CD4-positive, alpha-beta T cell (primary cell): Measurements from ENCODE around the gene PPP1R1B. TPM values are rescaled to one million over a fixed set of nuclear protein-coding genes. Genes with fewer than 3 reads are reported as not detected.
A peak's percentile ranks its signal among the peaks of the same experiment; 100 is the strongest.

ENCODE experiments used
- ATAC-seq: fragments of 200-7000 bp; cut with Tn5 transposase; one replicate; pipeline ENCODE4 v1.10.0; 2022; ENCODE audit warnings: mild to moderate bottlenecking; ENCODE audit not compliant: poor library complexity
- CTCF ChIA-PET: fragments of 350-600 bp; sonication (Branson Sonifier 250); formaldehyde crosslinking; loops from one replicate; lab custom pipeline; 2021; ENCODE audit warnings: antibody characterized with exemption, inconsistent platforms; lab: Charles Lee
- POLR2A ChIA-PET: fragments of 350-600 bp; sonication (Branson Sonifier 250); formaldehyde crosslinking; loops from one replicate; lab custom pipeline; 2021; ENCODE audit warnings: antibody characterized with exemption, inconsistent platforms; lab: Charles Lee
- DNase-seq, 14 experiments: peaks; one replicate each; pipeline ENCODE4 v3.0.0-alpha.2; 2013 to 2020; ENCODE audit warnings: mixed read lengths in 2 of 14
- H3K27ac ChIP-seq, 2 donors: one replicate each; pipeline versions ENCODE4 v1.5.1 to v1.7.0; 2013; ENCODE audit warnings: low read length in 2 of 2, low read depth in 1 of 2, mild to moderate bottlenecking in 1 of 2
- H3K27me3 ChIP-seq, 2 experiments: 1 replicate in 1 of 2; 2 replicates in 1 of 2; pipeline versions ENCODE4 v1.6.1 to v1.7.0; 2013; ENCODE audit warnings: low read length in 2 of 2, control low read depth in 1 of 2, mild to moderate bottlenecking in 1 of 2, moderate library complexity in 1 of 2; ENCODE audit not compliant: insufficient read depth in 2 of 2, control insufficient read depth in 1 of 2
- H3K36me3 ChIP-seq: one replicate; pipeline ENCODE4 v1.6.1; 2013; ENCODE audit warnings: low read length, control low read depth; ENCODE audit not compliant: insufficient read depth
- H3K4me1 ChIP-seq: one replicate; pipeline ENCODE4 v1.6.1; 2013; ENCODE audit warnings: low read length, control low read depth; ENCODE audit not compliant: insufficient read depth
- H3K4me3 ChIP-seq: one replicate; pipeline ENCODE4 v1.5.1; 2013; ENCODE audit warnings: mild to moderate bottlenecking, low read length, moderate library complexity
- H3K9me3 ChIP-seq, 2 experiments: 1 replicate in 1 of 2; 2 replicates in 1 of 2; pipeline versions ENCODE4 v1.6.1 to v1.7.0; 2013; ENCODE audit warnings: low read length in 2 of 2, mild to moderate bottlenecking in 2 of 2, control low read depth in 1 of 2, moderate library complexity in 1 of 2; ENCODE audit not compliant: control insufficient read depth in 1 of 2, insufficient read depth in 1 of 2
- H3K27ac Mint-ChIP-seq: one replicate; pipeline ENCODE4 v1.8.0; 2020; ENCODE audit warnings: mixed read lengths
- H3K27me3 Mint-ChIP-seq: one replicate; pipeline ENCODE4 v1.8.0; 2021; ENCODE audit warnings: mixed read lengths
- H3K36me3 Mint-ChIP-seq: one replicate; pipeline ENCODE4 v1.8.0; 2021; ENCODE audit warnings: low read depth, mixed read lengths
- H3K4me1 Mint-ChIP-seq: one replicate; pipeline ENCODE4 v1.8.0; 2021; ENCODE audit warnings: low read depth, mixed read lengths
- H3K4me3 Mint-ChIP-seq: one replicate; pipeline ENCODE4 v1.8.0; 2020; ENCODE audit warnings: mild to moderate bottlenecking, mixed read lengths
- H3K9me3 Mint-ChIP-seq: one replicate; pipeline ENCODE4 v1.8.0; 2020; ENCODE audit warnings: mixed read lengths
- intact Hi-C, 2 experiments: fragments of 100-400 bp; cut with DNase I in 1 of 2; cut with micrococcal nuclease in 1 of 2; formaldehyde crosslinking; loops; one replicate each; pipeline versions ENCODE4 v1.15.1 to v1.9.0; 2023 to 2025; cut with DNase I, micrococcal nuclease
- total RNA-seq, 174 experiments: library from RNA in 2 of 174; stranded (reverse) in 2 of 174; gene quantifications; one replicate each; pipeline ENCODE4 v1.2.3 and lab custom pipeline; 2021 to 2026
- TF ChIP-seq, protein P1 (sequence below): fragments of 200-600 bp; IDR thresholded peaks from one replicate; pipeline ENCODE4 v1.8.0; 2022; ENCODE audit warnings: antibody characterized with exemption, mild to moderate bottlenecking

PPP1R1B gene
- total RNA-seq, 2 experiments from 2014 or later: 0.25 TPM; not detected in 1

DNA sequence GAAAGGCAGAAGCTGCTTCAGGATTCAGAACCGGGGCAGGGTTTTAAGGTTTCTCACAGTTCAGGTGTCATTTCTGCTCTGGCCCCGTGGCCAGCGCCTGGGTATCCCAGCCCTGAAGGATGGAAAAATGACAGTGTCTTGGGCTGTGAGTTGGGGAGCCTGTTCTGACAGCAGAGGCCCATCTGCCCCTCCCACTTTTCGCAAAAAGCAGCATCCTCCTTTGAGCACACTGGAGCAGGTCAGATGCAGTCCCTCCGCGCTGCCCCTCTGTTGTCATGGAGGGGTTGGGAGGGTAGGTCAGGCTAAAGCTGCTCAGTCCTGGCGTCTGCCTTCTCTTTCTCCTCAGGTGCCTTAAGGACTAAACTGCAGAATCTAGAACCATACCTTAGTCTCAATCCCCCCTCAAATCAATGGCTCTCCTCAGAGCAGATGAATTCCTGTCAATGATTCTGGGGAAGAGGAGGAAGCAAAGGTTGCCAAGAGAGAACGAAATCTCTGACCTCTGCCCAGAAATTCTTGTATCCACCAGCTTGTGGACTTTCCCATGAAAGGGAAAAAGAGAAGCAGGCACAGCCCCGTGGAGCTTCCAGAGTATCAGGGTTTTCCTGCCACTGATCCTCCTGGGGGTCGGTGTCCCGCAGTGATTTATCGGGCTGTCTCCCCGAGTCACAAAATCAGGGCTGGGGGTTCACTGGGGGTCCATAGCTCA lies 26.3 kb upstream of the PPP1R1B start:
- Mint-ChIP-seq H3K27ac (no peak overlapping the region), H3K4me3 (no peak overlapping the region), H3K27me3 (peaks cover 93% of the 10 kb centered on the region), H3K4me1 (peaks cover 30% of the 10 kb centered on the region), H3K9me3 (no peaks in the 10 kb centered on the region), H3K36me3 (no peaks in the 10 kb centered on the region)
- Histone ChIP-seq H3K27me3 (peaks cover 90 to 99% of the 10 kb centered on the region in 2 experiments), H3K9me3 (peaks cover 0 to 28% of the 10 kb centered on the region in 2 experiments), H3K4me1 (peaks cover 61% of the 10 kb centered on the region), H3K4me3 (no peak overlapping the region), H3K36me3 (no peaks in the 10 kb centered on the region), H3K27ac (no peak overlapping the region)
- DNase-seq (peak in 1 of 14 experiments; percentile 16), ATAC-seq (no peak)
- CTCF ChIA-PET: interaction anchor here (1.6 to 1.7 kb wide), 2 partner anchors 22 to 68 kb away, joined by 3 to 9 read pairs; partner anchors contain the start of gene PNMT
- POLR2A ChIA-PET: no interaction called here
- intact Hi-C loops: no loop called here
- TF ChIP-seq, protein P1, sequence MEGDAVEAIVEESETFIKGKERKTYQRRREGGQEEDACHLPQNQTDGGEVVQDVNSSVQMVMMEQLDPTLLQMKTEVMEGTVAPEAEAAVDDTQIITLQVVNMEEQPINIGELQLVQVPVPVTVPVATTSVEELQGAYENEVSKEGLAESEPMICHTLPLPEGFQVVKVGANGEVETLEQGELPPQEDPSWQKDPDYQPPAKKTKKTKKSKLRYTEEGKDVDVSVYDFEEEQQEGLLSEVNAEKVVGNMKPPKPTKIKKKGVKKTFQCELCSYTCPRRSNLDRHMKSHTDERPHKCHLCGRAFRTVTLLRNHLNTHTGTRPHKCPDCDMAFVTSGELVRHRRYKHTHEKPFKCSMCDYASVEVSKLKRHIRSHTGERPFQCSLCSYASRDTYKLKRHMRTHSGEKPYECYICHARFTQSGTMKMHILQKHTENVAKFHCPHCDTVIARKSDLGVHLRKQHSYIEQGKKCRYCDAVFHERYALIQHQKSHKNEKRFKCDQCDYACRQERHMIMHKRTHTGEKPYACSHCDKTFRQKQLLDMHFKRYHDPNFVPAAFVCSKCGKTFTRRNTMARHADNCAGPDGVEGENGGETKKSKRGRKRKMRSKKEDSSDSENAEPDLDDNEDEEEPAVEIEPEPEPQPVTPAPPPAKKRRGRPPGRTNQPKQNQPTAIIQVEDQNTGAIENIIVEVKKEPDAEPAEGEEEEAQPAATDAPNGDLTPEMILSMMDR: no peak

DNA sequence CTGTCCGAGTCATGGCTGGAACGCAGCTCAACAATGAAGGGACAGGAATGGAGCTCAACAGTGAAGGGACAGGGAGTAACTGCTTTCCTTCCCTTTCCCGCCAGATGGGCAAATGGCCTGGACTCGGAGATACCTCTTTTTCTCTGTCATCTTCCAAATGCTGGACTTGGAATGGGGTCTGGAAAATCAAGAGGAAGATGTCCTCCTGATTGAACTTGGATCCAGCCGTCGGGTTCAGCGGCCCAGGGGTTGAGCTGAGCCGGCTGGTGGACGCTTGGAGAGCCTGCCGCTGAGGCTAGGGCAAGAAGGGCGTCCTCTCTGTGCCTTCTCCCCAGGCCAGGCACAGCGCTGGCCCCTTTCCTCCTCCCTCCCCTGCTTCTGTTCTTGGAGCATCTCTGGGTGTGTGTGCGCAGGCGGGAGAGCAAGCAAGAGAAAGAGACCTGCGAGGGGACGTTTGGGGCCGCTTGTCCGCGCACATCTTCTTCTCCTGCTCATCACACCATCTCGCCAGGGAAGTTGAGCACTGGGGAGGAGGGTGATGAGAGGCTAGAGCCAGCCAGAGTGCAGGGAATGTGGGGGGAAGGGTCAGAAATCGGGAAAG lies 25.7 kb upstream of the PPP1R1B start:
- Histone ChIP-seq H3K4me3 (no peak overlapping the region), H3K9me3 (peaks cover 0 to 25% of the 10 kb centered on the region in 2 experiments), H3K27me3 (peaks cover 89 to 98% of the 10 kb centered on the region in 2 experiments), H3K36me3 (no peaks in the 10 kb centered on the region), H3K4me1 (peaks cover 66% of the 10 kb centered on the region), H3K27ac (no peak overlapping the region)
- no peak overlapping the region for H3K4me3 Mint-ChIP-seq
- ATAC-seq: no peak
- intact Hi-C loops: no loop called here
- ChIA-PET POLR2A (no interaction called here), CTCF (interaction anchor here (0.6 to 1.7 kb wide), 2 partner anchors 21 to 314 kb away, joined by 3 to 9 read pairs; no protein-coding TSS in a partner anchor)
- no peak overlapping the region for H3K27ac Mint-ChIP-seq
- no peaks in the 10 kb centered on the region for H3K36me3 Mint-ChIP-seq
- peaks cover 91% of the 10 kb centered on the region for H3K27me3 Mint-ChIP-seq
- H3K4me1 Mint-ChIP-seq: peaks cover 28% of the 10 kb centered on the region
- peak in 1 of 14 experiments; percentile 10 for DNase-seq
- TF ChIP-seq, protein P1: no peak
- H3K9me3 Mint-ChIP-seq: no peaks in the 10 kb centered on the region

DNA sequence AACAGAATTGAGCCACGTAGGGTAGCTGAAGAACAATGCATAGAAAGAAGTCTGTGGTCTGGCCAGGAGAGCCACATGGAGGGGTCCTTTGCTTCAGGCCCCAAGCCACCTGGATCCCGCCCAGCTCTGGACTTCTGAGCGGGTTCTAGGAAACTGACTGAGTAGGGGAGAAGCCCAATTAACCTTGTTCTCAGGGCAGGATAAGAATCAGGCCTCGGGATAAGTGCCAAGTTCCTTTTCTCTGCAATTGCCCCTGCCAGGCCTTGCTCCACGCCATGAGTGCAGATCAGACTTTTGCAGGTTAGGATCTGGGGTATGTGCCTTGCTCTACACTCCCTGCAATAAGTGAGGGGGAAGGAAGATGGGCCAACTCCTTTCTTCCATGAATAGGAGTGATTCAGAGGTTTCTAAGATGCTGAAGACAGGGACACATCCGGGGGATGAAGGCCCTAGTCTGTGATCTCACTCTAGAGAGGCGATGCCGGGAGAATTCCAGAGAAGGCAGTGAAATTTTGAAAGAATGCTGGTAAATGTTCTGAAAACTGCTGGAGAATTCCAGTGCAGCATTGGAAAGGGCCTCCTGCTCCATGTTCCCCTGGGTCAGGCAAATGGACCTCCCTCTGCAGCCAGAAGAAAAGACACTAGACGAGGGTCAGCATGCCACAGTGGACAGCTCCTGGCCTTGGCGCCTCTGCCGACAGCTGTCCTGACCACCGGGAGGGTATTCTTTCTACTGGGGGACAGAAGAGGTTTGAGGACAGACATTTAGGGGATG lies 24.8 kb upstream of the PPP1R1B start:
- no peaks in the 10 kb centered on the region for H3K9me3 Mint-ChIP-seq
- H3K9me3 ChIP-seq: peaks cover 0 to 25% of the 10 kb centered on the region in 2 experiments
- no peak overlapping the region for H3K4me3 Mint-ChIP-seq
- no peak for DNase-seq
- no peak overlapping the region for H3K4me3 ChIP-seq
- peaks cover 71% of the 10 kb centered on the region for H3K4me1 ChIP-seq
- H3K36me3 ChIP-seq: no peaks in the 10 kb centered on the region
- H3K27me3 ChIP-seq: peaks cover 85 to 99% of the 10 kb centered on the region in 2 experiments
- TF ChIP-seq, protein P1: no peak
- no peak for ATAC-seq
- no peaks in the 10 kb centered on the region for H3K36me3 Mint-ChIP-seq
- no peak overlapping the region for H3K27ac ChIP-seq
- ChIA-PET CTCF (interaction anchor here (0.6 to 1.7 kb wide), 3 partner anchors 20 to 313 kb away, joined by 3 to 9 read pairs (median 3); no protein-coding TSS in a partner anchor), POLR2A (no interaction called here)
- intact Hi-C loops: no loop called here
- peaks cover 27% of the 10 kb centered on the region for H3K4me1 Mint-ChIP-seq
- peaks cover 88% of the 10 kb centered on the region for H3K27me3 Mint-ChIP-seq
- no peak overlapping the region for H3K27ac Mint-ChIP-seq
